Stimulated activated CD4-positive, alpha-beta T cell treated with anti-CD3 and anti-CD28 coated beads, Interleukin-1b, Interleukin-23, amount 100 ng/mL, for 24 hours (primary cell): Measurements from ENCODE around the gene FAM107B.
"Not testable (repeated sequence)": the region's sequence is repeated elsewhere in the genome, so short reads cannot be mapped to it uniquely, and the experiment has no call there.

ENCODE experiments used
- DNase-seq, 4 experiments: peaks; one replicate each; pipeline ENCODE4 v3.0.0-alpha.2; 2020; ENCODE audit warnings: low read depth in 4 of 4, low spot score in 1 of 4

The FAM107B gene

GRCh38 chr10:14696821-14697220 is 77.9 kb downstream of the FAM107B start:
- DNase-seq: no peak

- DNase-seq: no peak
Measured at GRCh38 chr10:14695847-14696480, 78.7 kb downstream of the FAM107B start.

GRCh38 chr10:14693891-14694290 is 80.8 kb downstream of the FAM107B start:
- DNase-seq: no peak

- DNase-seq: no peak
Measured at GRCh38 chr10:14692344-14693076, 82.2 kb downstream of the FAM107B start.

GRCh38 chr10:14691359-14691758 is 83.3 kb downstream of the FAM107B start:
- DNase-seq: no peak

- DNase-seq: no peak
Measured at GRCh38 chr10:14688606-14689005, 86.1 kb downstream of the FAM107B start.

GRCh38 chr10:14688189-14688588 is 86.5 kb downstream of the FAM107B start:
- not testable (repeated sequence) for DNase-seq

GRCh38 chr10:14687340-14687739 is 87.4 kb downstream of the FAM107B start:
- no peak for DNase-seq

GRCh38 chr10:14686356-14686755 is 88.3 kb downstream of the FAM107B start:
- DNase-seq: no peak

GRCh38 chr10:14684354-14684753 is 90.3 kb downstream of the FAM107B start:
- no peak for DNase-seq

- DNase-seq: no peak
Measured at GRCh38 chr10:14683256-14683655, 91.4 kb downstream of the FAM107B start.

- no peak for DNase-seq
Measured at GRCh38 chr10:14681802-14682201, 92.9 kb downstream of the FAM107B start.

- no peak for DNase-seq
Measured at GRCh38 chr10:14681305-14681704, 93.4 kb downstream of the FAM107B start.

GRCh38 chr10:14678637-14679036 is 96.1 kb downstream of the FAM107B start:
- DNase-seq: no peak

GRCh38 chr10:14676732-14677131 is 98.0 kb downstream of the FAM107B start:
- DNase-seq: no peak

- no peak for DNase-seq
Measured at GRCh38 chr10:14674376-14675050, 100.2 kb downstream of the FAM107B start.

- no peak for DNase-seq
Measured at GRCh38 chr10:14673189-14673861, 101.4 kb downstream of the FAM107B start.

- DNase-seq: no peak
Measured at GRCh38 chr10:14671386-14671831, 103.3 kb downstream of the FAM107B start.

GRCh38 chr10:14670551-14671240 is 104.0 kb downstream of the FAM107B start:
- DNase-seq: no peak

GRCh38 chr10:14669576-14669975 is 105.1 kb downstream of the FAM107B start:
- DNase-seq: no peak

- DNase-seq: no peak
Measured at GRCh38 chr10:14667781-14668180, 106.9 kb downstream of the FAM107B start.
